Uterus (tissue), 4 donors: ENCODE results near the gene CLCN1. TPM values are rescaled to one million over a fixed set of nuclear protein-coding genes. Genes with fewer than 3 reads are reported as not detected.

Source experiments
- DNase-seq, 2 donors: peaks; one replicate each; pipeline ENCODE4 v3.0.0-alpha.2; 2019 to 2020
- H3K27ac ChIP-seq, 2 donors: fragments of 200-600 bp; sonication (generic); 1 replicate in 1 of 2; 2 replicates in 1 of 2; pipeline ENCODE4 v1.5.1; 2016 to 2018
- H3K27me3 ChIP-seq, 2 donors: fragments of 200-600 bp; sonication (generic); one replicate each; pipeline ENCODE4 v1.5.1; 2018 to 2019; ENCODE audit warnings: control low read depth in 1 of 2
- H3K36me3 ChIP-seq, 2 donors: fragments of 200-600 bp; sonication (generic); one replicate each; pipeline ENCODE4 v1.5.1; 2019; ENCODE audit warnings: control low read depth in 1 of 2
- H3K4me1 ChIP-seq, 2 donors: fragments of 200-600 bp; sonication (generic); one replicate each; pipeline ENCODE4 v1.5.1; 2018 to 2019; ENCODE audit warnings: control low read depth in 1 of 2
- H3K4me3 ChIP-seq, 2 donors: fragments of 200-600 bp; sonication (generic); 1 replicate in 1 of 2; 2 replicates in 1 of 2; pipeline ENCODE4 v1.5.1; 2018 to 2019; ENCODE audit warnings: mild to moderate bottlenecking in 1 of 2
- H3K9me3 ChIP-seq, 2 donors: fragments of 200-600 bp; sonication (generic); one replicate each; pipeline ENCODE4 v1.5.1; 2019; ENCODE audit warnings: control low read depth in 1 of 2
- CTCF ChIP-seq, 4 experiments: fragments of 200-600 bp in 2 of 4; fragments of 450-650 bp in 2 of 4; sonication (generic) in 2 of 4; IDR thresholded peaks; one replicate each; pipeline ENCODE4 v1.5.1; 2016 to 2019; ENCODE audit warnings: antibody characterized with exemption in 4 of 4, mild to moderate bottlenecking in 2 of 4, moderate library complexity in 1 of 4
- POLR2A ChIP-seq, 2 donors: fragments of 450-650 bp; IDR thresholded peaks; one replicate each; pipeline ENCODE4 v1.6.1; 2016; ENCODE audit warnings: antibody characterized with exemption in 2 of 2, mild to moderate bottlenecking in 1 of 2, moderate library complexity in 1 of 2
- intact Hi-C: fragments of 100-400 bp; cut with DNase I; formaldehyde crosslinking; loops from one replicate; pipeline ENCODE4 v1.15.1; 2023; ENCODE audit warnings: low total_unique reads
- total RNA-seq, 4 donors: library from RNA; depleted of rRNA in 3 of 4; stranded (reverse); fragments of >200 nt in 3 of 4; gene quantifications; one replicate each; pipeline versions ENCODE4 v1.1.0 to v1.2.4, GENCODE V29; 2014 to 2023
- donor health status: DM: yes; HTN: yes; CAD: no.

The CLCN1 gene
- total RNA-seq, 4 donors from 2014 or later = 0.21 to 0.30 TPM; not detected in 2

GRCh38 chr7:143387156-143387975 is 71.5 kb downstream of the CLCN1 start:
- TF ChIP-seq POLR2A (IDR thresholded peaks at IDR 0.05) (no peak), CTCF (IDR thresholded peaks at IDR 0.05) (no peak)
- H3K36me3 ChIP-seq = no peaks in the 10 kb centered on the region
- H3K9me3 ChIP-seq = no peaks in the 10 kb centered on the region
- intact Hi-C loops = no loop called here
- H3K27ac ChIP-seq = peak overlapping the region; percentile 98 to 99
- no peaks in the 10 kb centered on the region for H3K27me3 ChIP-seq
- H3K4me1 ChIP-seq = peaks cover 18 to 47% of the 10 kb centered on the region in 2 donors
- H3K4me3 ChIP-seq = no peak overlapping the region
- no peak for DNase-seq

- Histone ChIP-seq H3K27ac (peak overlapping the region; percentile 98 to 99), H3K27me3 (no peaks in the 10 kb centered on the region), H3K4me3 (no peak overlapping the region), H3K4me1 (peaks cover 25 to 50% of the 10 kb centered on the region in 2 donors), H3K9me3 (no peaks in the 10 kb centered on the region), H3K36me3 (no peaks in the 10 kb centered on the region)
- intact Hi-C loops = no loop called here
- no peak for DNase-seq
- no peak for TF ChIP-seq POLR2A (IDR thresholded peaks at IDR 0.05)
- no peak for TF ChIP-seq CTCF (IDR thresholded peaks at IDR 0.05)
These were observed 72.1 kb downstream of the CLCN1 start for GRCh38 chr7:143388051-143388450.

GRCh38 chr7:143388491-143389101 is 72.7 kb downstream of the CLCN1 start:
- peak in 1 of 2 donors; percentile 26 for DNase-seq
- no peaks in the 10 kb centered on the region for H3K36me3 ChIP-seq
- H3K27ac ChIP-seq = peak overlapping the region; percentile 98 to 99
- TF ChIP-seq CTCF (IDR thresholded peaks at IDR 0.05) (no peak), POLR2A (IDR thresholded peaks at IDR 0.05) (no peak)
- H3K4me3 ChIP-seq = no peak overlapping the region
- H3K4me1 ChIP-seq = peaks cover 27 to 46% of the 10 kb centered on the region in 2 donors
- intact Hi-C loops = no loop called here
- no peaks in the 10 kb centered on the region for H3K27me3 ChIP-seq
- H3K9me3 ChIP-seq = no peaks in the 10 kb centered on the region

GRCh38 chr7:143389316-143390103 is 73.6 kb downstream of the CLCN1 start:
- TF ChIP-seq POLR2A (IDR thresholded peaks at IDR 0.05) (no peak), CTCF (IDR thresholded peaks at IDR 0.05) (no peak)
- peaks cover 27 to 44% of the 10 kb centered on the region in 2 donors for H3K4me1 ChIP-seq
- DNase-seq = peak in 1 of 2 donors; percentile 25
- no peaks in the 10 kb centered on the region for H3K9me3 ChIP-seq
- peak overlapping the region; percentile 98 to 99 for H3K27ac ChIP-seq
- H3K4me3 ChIP-seq = no peak overlapping the region
- no peaks in the 10 kb centered on the region for H3K36me3 ChIP-seq
- H3K27me3 ChIP-seq = no peaks in the 10 kb centered on the region
- intact Hi-C loops = no loop called here
